ENCODE measurements around the gene CAMK2D. TPM values are rescaled to one million over a fixed set of nuclear protein-coding genes. Genes with fewer than 3 reads are reported as not detected.

Gene CAMK2D
- total RNA-seq, 1 donor from 2014 or later = 19.7 TPM

DNA sequence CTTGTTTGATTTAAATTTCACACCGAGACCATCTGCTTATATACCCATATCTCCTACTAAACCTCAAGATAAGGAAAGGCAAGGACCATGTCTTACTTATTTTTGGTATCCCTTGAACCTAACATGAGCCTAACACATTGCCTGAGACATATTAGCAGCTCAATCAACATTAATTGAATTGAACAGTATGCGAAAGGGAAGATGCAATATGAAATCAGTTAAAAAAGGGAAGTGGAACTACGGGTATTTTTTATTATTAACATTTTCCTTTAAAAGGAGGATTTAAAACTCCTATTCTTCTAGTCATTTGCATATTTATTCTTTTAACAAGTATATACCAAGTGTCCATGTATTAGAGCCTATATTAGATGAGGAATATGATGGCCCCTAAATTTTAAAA is 197.0 kb downstream of the CAMK2D start:
- TF ChIP-seq, protein P1, sequence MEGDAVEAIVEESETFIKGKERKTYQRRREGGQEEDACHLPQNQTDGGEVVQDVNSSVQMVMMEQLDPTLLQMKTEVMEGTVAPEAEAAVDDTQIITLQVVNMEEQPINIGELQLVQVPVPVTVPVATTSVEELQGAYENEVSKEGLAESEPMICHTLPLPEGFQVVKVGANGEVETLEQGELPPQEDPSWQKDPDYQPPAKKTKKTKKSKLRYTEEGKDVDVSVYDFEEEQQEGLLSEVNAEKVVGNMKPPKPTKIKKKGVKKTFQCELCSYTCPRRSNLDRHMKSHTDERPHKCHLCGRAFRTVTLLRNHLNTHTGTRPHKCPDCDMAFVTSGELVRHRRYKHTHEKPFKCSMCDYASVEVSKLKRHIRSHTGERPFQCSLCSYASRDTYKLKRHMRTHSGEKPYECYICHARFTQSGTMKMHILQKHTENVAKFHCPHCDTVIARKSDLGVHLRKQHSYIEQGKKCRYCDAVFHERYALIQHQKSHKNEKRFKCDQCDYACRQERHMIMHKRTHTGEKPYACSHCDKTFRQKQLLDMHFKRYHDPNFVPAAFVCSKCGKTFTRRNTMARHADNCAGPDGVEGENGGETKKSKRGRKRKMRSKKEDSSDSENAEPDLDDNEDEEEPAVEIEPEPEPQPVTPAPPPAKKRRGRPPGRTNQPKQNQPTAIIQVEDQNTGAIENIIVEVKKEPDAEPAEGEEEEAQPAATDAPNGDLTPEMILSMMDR (IDR thresholded peaks at IDR 0.05; ENCODE audit: unreplicated experiment) = no peak
- peaks cover 12% of the 10 kb centered on the region for H3K4me1 Mint-ChIP-seq (ENCODE audit: unreplicated experiment)
- peaks cover 6% of the 10 kb centered on the region for H3K27me3 Mint-ChIP-seq (ENCODE audit: unreplicated experiment)
- no peak overlapping the region for H3K4me3 Mint-ChIP-seq (ENCODE audit: unreplicated experiment)
- no peaks in the 10 kb centered on the region for H3K36me3 Mint-ChIP-seq (ENCODE audit: low read depth, unreplicated experiment)
- no peaks in the 10 kb centered on the region for H3K9me3 Mint-ChIP-seq (ENCODE audit: unreplicated experiment)
- H3K27ac Mint-ChIP-seq (ENCODE audit: unreplicated experiment) = no peak overlapping the region
- DNase-seq (ENCODE audit: low spot score) = no peak

DNA sequence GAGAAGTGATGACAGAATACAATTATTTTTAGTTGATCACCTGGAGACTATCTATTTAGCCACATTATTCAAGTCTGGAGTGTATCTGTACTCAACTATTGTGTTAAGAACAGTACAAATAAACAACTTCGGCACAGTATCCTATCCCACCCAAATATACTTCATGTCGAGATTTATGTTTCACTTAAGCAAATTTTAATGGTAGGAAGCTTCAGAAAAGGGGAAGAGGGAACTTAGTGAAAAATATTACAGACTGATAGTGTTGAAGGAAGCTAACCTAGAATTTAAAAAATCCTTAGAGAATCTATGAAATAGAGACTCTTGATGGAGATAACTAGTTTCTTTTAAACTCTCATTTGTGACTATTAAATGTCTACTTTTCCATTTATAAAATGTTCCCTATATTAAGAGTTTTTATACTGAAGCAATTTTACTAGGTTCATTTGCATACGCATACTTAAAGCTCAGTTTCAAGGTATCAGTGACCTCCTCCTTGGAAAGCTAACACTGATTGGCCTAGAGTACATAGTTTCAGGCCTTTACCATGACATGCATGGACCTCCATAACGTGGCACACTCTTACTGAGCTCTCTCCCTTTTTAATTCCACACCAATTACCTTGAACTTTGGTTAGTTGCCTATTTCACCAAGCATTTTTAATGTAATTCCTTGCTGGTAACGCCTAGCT is 197.7 kb downstream of the CAMK2D start:
- Mint-ChIP-seq H3K36me3 (ENCODE audit: low read depth, unreplicated experiment) (no peaks in the 10 kb centered on the region), H3K9me3 (ENCODE audit: unreplicated experiment) (no peaks in the 10 kb centered on the region), H3K4me3 (ENCODE audit: unreplicated experiment) (no peak overlapping the region), H3K4me1 (ENCODE audit: unreplicated experiment) (peaks cover 12% of the 10 kb centered on the region), H3K27ac (ENCODE audit: unreplicated experiment) (no peak overlapping the region), H3K27me3 (ENCODE audit: unreplicated experiment) (peaks cover 6% of the 10 kb centered on the region)
- TF ChIP-seq, protein P1 (IDR thresholded peaks at IDR 0.05; ENCODE audit: unreplicated experiment) = no peak
- DNase-seq (ENCODE audit: low spot score) = no peak

DNA sequence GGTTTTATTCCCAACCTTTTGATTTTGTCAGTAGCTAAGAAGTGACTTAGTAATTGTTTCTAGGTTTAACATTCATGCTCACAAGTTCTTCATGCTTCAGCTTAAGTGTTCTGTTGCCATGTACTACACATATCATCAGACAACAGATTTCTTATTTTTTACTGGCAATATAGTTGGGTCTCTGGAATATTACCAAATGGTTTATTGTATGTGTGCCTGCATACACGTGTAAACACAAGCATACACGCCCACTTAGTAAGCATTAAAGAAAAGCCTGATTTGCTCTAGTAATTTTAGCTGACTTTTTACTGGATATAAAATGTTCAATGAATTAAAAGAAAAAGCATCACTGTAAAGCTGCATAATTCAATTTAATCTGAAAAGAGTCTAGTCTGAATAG is 199.8 kb downstream of the CAMK2D start:
- peaks cover 12% of the 10 kb centered on the region for H3K4me1 Mint-ChIP-seq (ENCODE audit: unreplicated experiment)
- H3K27ac Mint-ChIP-seq (ENCODE audit: unreplicated experiment) = no peak overlapping the region
- DNase-seq (ENCODE audit: low spot score) = no peak
- H3K9me3 Mint-ChIP-seq (ENCODE audit: unreplicated experiment) = no peaks in the 10 kb centered on the region
- no peaks in the 10 kb centered on the region for H3K36me3 Mint-ChIP-seq (ENCODE audit: low read depth, unreplicated experiment)
- TF ChIP-seq, protein P1 (IDR thresholded peaks at IDR 0.05; ENCODE audit: unreplicated experiment) = no peak
- no peak overlapping the region for H3K4me3 Mint-ChIP-seq (ENCODE audit: unreplicated experiment)
- H3K27me3 Mint-ChIP-seq (ENCODE audit: unreplicated experiment) = peaks cover 6% of the 10 kb centered on the region

DNA sequence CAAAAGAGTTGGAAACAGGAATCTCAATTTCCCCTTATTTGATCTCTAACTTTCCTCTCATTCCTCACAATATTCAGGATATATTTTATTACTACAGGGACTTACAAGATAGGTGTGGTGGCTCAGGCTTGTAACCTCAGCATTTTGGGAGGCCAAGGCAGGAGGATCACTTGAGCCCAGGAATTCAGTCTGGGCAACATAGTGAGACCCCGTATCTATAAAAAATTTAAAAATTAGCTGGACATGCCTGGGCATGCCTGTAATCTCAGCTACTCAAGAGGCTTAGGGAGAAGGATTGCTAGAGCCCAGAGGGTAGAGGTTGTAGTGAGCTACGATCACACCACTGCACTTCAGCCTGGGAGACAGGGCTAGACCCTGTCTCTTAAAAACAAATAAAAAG is 200.4 kb downstream of the CAMK2D start:
- H3K27ac Mint-ChIP-seq (ENCODE audit: unreplicated experiment) = peak overlapping the region; percentile 57
- H3K36me3 Mint-ChIP-seq (ENCODE audit: low read depth, unreplicated experiment) = no peaks in the 10 kb centered on the region
- H3K27me3 Mint-ChIP-seq (ENCODE audit: unreplicated experiment) = peaks cover 2% of the 10 kb centered on the region
- TF ChIP-seq, protein P1 (IDR thresholded peaks at IDR 0.05; ENCODE audit: unreplicated experiment) = no peak
- peaks cover 12% of the 10 kb centered on the region for H3K4me1 Mint-ChIP-seq (ENCODE audit: unreplicated experiment)
- no peaks in the 10 kb centered on the region for H3K9me3 Mint-ChIP-seq (ENCODE audit: unreplicated experiment)
- no peak for DNase-seq (ENCODE audit: low spot score)
- no peak overlapping the region for H3K4me3 Mint-ChIP-seq (ENCODE audit: unreplicated experiment)

DNA sequence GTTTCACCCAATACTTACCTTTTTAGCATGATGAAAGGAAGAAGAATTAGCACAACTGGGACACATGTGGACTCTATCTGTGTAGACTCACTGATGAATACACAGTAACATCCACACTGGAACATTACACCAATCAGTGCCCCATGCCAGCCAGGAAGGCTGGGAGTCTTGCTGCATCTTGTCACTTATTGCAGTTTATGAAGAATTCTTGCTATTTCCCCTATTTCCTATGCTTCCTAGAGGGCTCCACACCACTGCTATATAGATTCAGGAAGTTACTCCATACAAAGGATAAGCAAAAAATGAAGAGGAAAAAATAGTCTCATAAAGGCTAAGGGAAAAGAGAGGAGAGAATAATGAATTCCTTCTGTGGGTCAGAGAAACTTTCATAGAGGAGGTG is 201.0 kb downstream of the CAMK2D start:
- TF ChIP-seq, protein P1 (IDR thresholded peaks at IDR 0.05; ENCODE audit: unreplicated experiment) = no peak
- Mint-ChIP-seq H3K4me1 (ENCODE audit: unreplicated experiment) (peaks cover 12% of the 10 kb centered on the region), H3K36me3 (ENCODE audit: low read depth, unreplicated experiment) (no peaks in the 10 kb centered on the region), H3K4me3 (ENCODE audit: unreplicated experiment) (no peak overlapping the region), H3K27ac (ENCODE audit: unreplicated experiment) (peak overlapping the region; percentile 14), H3K9me3 (ENCODE audit: unreplicated experiment) (no peaks in the 10 kb centered on the region), H3K27me3 (ENCODE audit: unreplicated experiment) (peaks cover 2% of the 10 kb centered on the region)
- no peak for DNase-seq (ENCODE audit: low spot score)

Data from endothelial cell (in vitro differentiated cells).